CD4-positive, alpha-beta T cell treated with Interferon alpha-2 for 1 hour (primary cell): Measurements from ENCODE around the gene HBG2.

Experiments used
- DNase-seq, 2 donors: peaks; one replicate each; pipeline ENCODE4 v3.0.0-alpha.2; 2020 to 2022

Gene HBG2

DNA sequence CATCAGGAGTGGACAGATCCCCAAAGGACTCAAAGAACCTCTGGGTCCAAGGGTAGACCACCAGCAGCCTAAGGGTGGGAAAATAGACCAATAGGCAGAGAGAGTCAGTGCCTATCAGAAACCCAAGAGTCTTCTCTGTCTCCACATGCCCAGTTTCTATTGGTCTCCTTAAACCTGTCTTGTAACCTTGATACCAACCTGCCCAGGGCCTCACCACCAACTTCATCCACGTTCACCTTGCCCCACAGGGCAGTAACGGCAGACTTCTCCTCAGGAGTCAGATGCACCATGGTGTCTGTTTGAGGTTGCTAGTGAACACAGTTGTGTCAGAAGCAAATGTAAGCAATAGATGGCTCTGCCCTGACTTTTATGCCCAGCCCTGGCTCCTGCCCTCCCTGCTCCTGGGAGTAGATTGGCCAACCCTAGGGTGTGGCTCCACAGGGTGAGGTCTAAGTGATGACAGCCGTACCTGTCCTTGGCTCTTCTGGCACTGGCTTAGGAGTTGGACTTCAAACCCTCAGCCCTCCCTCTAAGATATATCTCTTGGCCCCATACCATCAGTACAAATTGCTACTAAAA lies 27.8 kb downstream of the HBG2 start, which contains the start of gene HBB:
Gene HBB, minus strand, starts transcription at position 340 of the 579 bp plus-strand sequence. Its CDS starts 50 bp downstream, at position 290.
- DNase-seq, result no peak

DNA sequence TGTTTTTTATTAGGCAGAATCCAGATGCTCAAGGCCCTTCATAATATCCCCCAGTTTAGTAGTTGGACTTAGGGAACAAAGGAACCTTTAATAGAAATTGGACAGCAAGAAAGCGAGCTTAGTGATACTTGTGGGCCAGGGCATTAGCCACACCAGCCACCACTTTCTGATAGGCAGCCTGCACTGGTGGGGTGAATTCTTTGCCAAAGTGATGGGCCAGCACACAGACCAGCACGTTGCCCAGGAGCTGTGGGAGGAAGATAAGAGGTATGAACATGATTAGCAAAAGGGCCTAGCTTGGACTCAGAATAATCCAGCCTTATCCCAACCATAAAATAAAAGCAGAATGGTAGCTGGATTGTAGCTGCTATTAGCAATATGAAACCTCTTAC lies 29.1 kb downstream of the HBG2 start:
- no peak for DNase-seq

DNA sequence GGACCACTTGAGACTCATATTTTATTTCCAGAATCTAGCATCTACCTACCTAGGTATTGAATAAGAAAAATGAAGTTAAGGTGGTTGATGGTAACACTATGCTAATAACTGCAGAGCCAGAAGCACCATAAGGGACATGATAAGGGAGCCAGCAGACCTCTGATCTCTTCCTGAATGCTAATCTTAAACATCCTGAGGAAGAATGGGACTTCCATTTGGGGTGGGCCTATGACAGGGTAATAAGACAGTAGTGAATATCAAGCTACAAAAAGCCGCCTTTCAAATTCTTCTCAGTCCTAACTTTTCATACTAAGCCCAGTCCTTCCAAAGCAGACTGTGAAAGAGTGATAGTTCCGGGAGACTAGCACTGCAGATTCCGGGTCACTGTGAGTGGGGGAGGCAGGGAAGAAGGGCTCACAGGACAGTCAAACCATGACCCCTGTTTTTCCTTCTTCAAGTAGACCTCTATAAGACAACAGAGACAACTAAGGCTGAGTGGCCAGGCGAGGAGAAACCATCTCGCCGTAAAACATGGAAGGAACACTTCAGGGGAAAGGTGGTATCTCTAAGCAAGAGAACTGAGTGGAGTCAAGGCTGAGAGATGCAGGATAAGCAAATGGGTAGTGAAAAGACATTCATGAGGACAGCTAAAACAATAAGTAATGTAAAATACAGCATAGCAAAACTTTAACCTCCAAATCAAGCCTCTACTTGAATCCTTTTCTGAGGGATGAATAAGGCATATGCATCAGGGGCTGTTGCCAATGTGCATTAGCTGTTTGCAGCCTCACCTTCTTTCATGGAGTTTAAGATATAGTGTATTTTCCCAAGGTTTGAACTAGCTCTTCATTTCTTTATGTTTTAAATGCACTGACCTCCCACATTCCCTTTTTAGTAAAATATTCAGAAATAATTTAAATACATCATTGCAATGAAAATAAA lies 29.8 kb downstream of the HBG2 start:
- no peak for DNase-seq

DNA sequence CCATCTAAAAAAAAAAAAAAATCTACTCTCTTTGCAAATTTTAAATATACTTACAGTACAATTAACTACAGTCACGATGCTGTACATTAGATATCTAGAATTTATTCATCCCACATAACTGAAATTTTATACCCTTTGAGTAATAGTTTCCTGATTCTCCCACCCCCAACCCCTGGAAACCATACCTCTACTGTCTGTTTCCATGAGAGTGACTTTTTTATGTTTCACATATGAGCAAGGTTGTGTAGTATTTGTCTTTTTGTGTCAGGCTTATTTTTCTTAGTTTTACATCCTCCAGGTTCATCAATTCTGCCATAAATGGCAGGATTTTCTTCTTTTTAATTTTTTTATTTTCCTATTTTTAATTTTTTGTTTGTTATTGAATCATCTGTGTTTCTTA lies 30.9 kb downstream of the HBG2 start:
- DNase-seq, result no peak

DNA sequence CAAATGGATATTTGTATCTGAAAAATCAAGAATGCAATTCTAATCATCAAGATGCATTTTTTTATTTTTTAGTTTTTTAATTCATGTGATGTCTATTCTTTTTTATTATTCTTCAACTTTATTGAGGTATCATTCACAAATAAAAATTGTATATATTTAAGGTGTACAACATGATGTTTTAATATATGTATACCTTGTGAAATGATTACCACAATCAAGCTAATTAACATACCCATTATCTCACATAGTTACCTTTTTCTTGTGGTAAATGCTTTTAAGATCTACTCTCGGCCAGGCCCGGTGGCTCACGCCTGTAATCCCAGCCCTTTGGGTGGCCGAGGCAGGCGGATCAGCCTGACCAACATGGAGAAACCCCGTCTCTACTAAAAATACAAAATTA lies 31.4 kb downstream of the HBG2 start:
- DNase-seq, result no peak

DNA sequence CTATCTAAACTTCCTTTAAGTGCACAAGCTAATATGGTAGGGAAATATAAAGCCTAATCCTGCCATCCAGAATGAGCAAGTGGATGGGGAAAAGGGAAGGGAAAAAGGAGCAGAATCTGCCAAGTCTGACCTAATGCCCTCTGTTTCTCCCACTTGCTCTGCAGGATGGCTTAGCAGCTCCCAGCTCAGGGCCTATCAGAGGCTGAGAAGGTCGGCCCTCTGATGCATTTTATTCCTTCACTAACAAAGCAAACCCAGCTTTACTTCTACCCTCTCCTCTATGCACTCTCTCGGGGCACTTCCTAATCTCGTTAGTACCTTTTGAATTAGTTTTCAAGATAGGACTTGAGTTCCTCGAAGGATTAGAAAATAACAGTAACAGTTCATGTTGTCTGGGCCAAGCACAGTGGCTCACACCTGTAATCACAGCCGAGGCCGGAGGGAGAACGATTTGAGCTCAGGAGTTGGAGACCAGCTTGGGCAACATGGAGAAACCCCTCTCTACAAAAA lies 44.1 kb downstream of the HBG2 start:
- no peak for DNase-seq

DNA sequence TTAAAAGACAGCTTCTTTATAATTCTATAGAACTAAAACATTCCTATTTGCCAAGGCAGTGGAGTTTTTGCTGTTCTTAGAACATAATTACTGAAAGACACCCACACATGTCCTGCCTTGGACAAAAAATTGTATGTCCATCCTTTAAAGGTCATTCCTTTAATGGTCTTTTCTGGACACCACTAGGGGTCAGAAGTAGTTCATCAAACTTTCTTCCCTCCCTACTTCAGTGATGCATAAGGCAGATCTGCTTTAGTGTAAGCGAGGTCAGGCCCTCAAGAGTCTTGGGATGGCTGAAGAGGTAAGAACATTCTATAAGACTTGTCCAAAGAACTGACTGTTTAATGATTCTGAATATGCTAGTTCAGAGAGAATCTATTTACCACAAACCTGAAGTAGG lies 49.8 kb downstream of the HBG2 start:
- DNase-seq, result no peak

DNA sequence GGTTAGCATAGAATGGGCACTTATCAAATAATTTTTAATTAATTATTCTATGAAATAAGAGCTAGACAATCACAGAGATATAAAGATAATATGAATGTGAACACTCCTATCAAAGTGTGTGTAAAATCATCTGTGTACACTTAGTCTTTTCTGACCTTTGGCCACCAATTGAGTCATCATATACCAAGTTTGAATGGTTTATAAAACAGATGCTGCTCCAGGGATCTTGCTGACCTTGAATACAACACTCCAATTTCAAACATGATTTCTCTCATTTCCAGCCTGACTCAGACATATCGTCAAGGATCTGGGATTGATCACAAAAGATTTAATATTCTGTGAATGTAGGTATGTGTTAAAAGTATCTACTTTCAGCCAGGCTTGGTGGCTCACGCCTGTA lies 51.2 kb downstream of the HBG2 start:
- no peak for DNase-seq
